SJCRH30 (cell line): Measurements from ENCODE around the gene FCN1. TPM values are rescaled to one million over a fixed set of nuclear protein-coding genes. Genes with fewer than 3 reads are reported as not detected.

Experiments used
- DNase-seq, 2 experiments: peaks; one replicate each; pipeline ENCODE4 v3.0.0-alpha.2; 2015 to 2020
- H3K27ac ChIP-seq: fragments of 250-450 bp; sonication (Bioruptor Pico); 2 replicates; pipeline ENCODE4 v1.5.1; 2020; ENCODE audit warnings: mild to moderate bottlenecking, moderate library complexity
- H3K27me3 ChIP-seq: fragments of 250-450 bp; sonication (Bioruptor Pico); 2 replicates; pipeline ENCODE4 v1.5.1; 2020; ENCODE audit warnings: mild to moderate bottlenecking, moderate library complexity
- H3K36me3 ChIP-seq: fragments of 250-450 bp; sonication (Bioruptor Pico); 2 replicates; pipeline ENCODE4 v1.5.1; 2020; ENCODE audit warnings: mild to moderate bottlenecking, moderate library complexity
- H3K4me1 ChIP-seq: fragments of 250-450 bp; sonication (Bioruptor Pico); 2 replicates; pipeline ENCODE4 v1.5.1; 2020; ENCODE audit warnings: mild to moderate bottlenecking, moderate library complexity
- H3K4me3 ChIP-seq: fragments of 250-450 bp; sonication (Bioruptor Pico); 2 replicates; pipeline ENCODE4 v1.5.1; 2020; ENCODE audit warnings: mild to moderate bottlenecking, moderate library complexity
- H3K9me3 ChIP-seq: fragments of 250-450 bp; sonication (Bioruptor Pico); replicated peaks from 2 replicates; pipeline ENCODE4 v1.5.1; 2020; ENCODE audit warnings: mild to moderate bottlenecking, moderate library complexity
- total RNA-seq: library from RNA; depleted of rRNA; stranded (reverse); fragments of >200 nt; shearing (Covaris generic); gene quantifications from 2 replicates; pipeline ENCODE4 v1.2.3, GENCODE V29; 2014

Gene FCN1
- total RNA-seq, 1 experiment from 2014 or later, result not detected

- Histone ChIP-seq H3K9me3 (peaks cover 7% of the 10 kb centered on the region), H3K27ac (no peak overlapping the region), H3K27me3 (no peaks in the 10 kb centered on the region), H3K36me3 (no peaks in the 10 kb centered on the region), H3K4me3 (no peak overlapping the region), H3K4me1 (peaks cover 23% of the 10 kb centered on the region)
- DNase-seq, result no peak
Observed at GRCh38 chr9:134890155-134890495, 27.6 kb downstream of the FCN1 start.

GRCh38 chr9:134889386-134890154, 28.1 kb downstream of the FCN1 start:
- no peaks in the 10 kb centered on the region for H3K36me3 ChIP-seq
- H3K9me3 ChIP-seq, result peaks cover 2% of the 10 kb centered on the region
- no peaks in the 10 kb centered on the region for H3K27me3 ChIP-seq
- H3K27ac ChIP-seq, result no peak overlapping the region
- DNase-seq, result peak in 1 of 2 experiments; percentile 24
- no peak overlapping the region for H3K4me3 ChIP-seq
- H3K4me1 ChIP-seq, result peaks cover 22% of the 10 kb centered on the region

- Histone ChIP-seq H3K27me3 (no peaks in the 10 kb centered on the region), H3K4me3 (no peak overlapping the region), H3K4me1 (peaks cover 22% of the 10 kb centered on the region), H3K9me3 (no peaks in the 10 kb centered on the region), H3K36me3 (no peaks in the 10 kb centered on the region), H3K27ac (peak overlapping the region; percentile 47)
- DNase-seq, result peak; percentile 85 to 93
Observed at GRCh38 chr9:134888603-134889190, 29.0 kb downstream of the FCN1 start.

GRCh38 chr9:134887686-134888602, 29.8 kb downstream of the FCN1 start:
- no peak for DNase-seq
- H3K27me3 ChIP-seq, result no peaks in the 10 kb centered on the region
- peaks cover 22% of the 10 kb centered on the region for H3K4me1 ChIP-seq
- no peak overlapping the region for H3K4me3 ChIP-seq
- H3K27ac ChIP-seq, result peak overlapping the region; percentile 47
- H3K36me3 ChIP-seq, result no peaks in the 10 kb centered on the region
- H3K9me3 ChIP-seq, result no peaks in the 10 kb centered on the region

- Histone ChIP-seq H3K9me3 (no peaks in the 10 kb centered on the region), H3K4me1 (peaks cover 22% of the 10 kb centered on the region), H3K36me3 (no peaks in the 10 kb centered on the region), H3K27me3 (no peaks in the 10 kb centered on the region), H3K4me3 (no peak overlapping the region), H3K27ac (no peak overlapping the region)
- DNase-seq, result no peak
Observed at GRCh38 chr9:134887219-134887618, 30.5 kb downstream of the FCN1 start.

- no peaks in the 10 kb centered on the region for H3K9me3 ChIP-seq
- no peaks in the 10 kb centered on the region for H3K27me3 ChIP-seq
- H3K4me1 ChIP-seq, result peaks cover 22% of the 10 kb centered on the region
- H3K4me3 ChIP-seq, result no peak overlapping the region
- DNase-seq, result no peak
- H3K27ac ChIP-seq, result no peak overlapping the region
- no peaks in the 10 kb centered on the region for H3K36me3 ChIP-seq
Observed at GRCh38 chr9:134886413-134886913, 31.2 kb downstream of the FCN1 start.

GRCh38 chr9:134885679-134886412, 31.9 kb downstream of the FCN1 start:
- no peak for DNase-seq
- Histone ChIP-seq H3K4me1 (peaks cover 22% of the 10 kb centered on the region), H3K36me3 (no peaks in the 10 kb centered on the region), H3K27me3 (no peaks in the 10 kb centered on the region), H3K9me3 (no peaks in the 10 kb centered on the region), H3K4me3 (no peak overlapping the region), H3K27ac (no peak overlapping the region)

GRCh38 chr9:134885001-134885678, 32.6 kb downstream of the FCN1 start:
- Histone ChIP-seq H3K27ac (no peak overlapping the region), H3K4me1 (peaks cover 20% of the 10 kb centered on the region), H3K36me3 (no peaks in the 10 kb centered on the region), H3K4me3 (no peak overlapping the region), H3K27me3 (peaks cover 2% of the 10 kb centered on the region; the same call in 1 of the 2 replicates), H3K9me3 (no peaks in the 10 kb centered on the region)
- no peak for DNase-seq

- Histone ChIP-seq H3K36me3 (no peaks in the 10 kb centered on the region), H3K9me3 (no peaks in the 10 kb centered on the region), H3K4me1 (peaks cover 13% of the 10 kb centered on the region), H3K27ac (no peak overlapping the region), H3K4me3 (no peak overlapping the region), H3K27me3 (peaks cover 4% of the 10 kb centered on the region; the same call in 1 of the 2 replicates)
- no peak for DNase-seq
Observed at GRCh38 chr9:134884492-134884891, 33.2 kb downstream of the FCN1 start.

- peaks cover 7% of the 10 kb centered on the region; the same call in 1 of the 2 replicates for H3K27me3 ChIP-seq
- no peak for DNase-seq
- H3K27ac ChIP-seq, result no peak overlapping the region
- peaks cover under 1% of the 10 kb centered on the region; the same call in 1 of the 2 replicates for H3K4me1 ChIP-seq
- H3K9me3 ChIP-seq, result no peaks in the 10 kb centered on the region
- no peaks in the 10 kb centered on the region for H3K36me3 ChIP-seq
- H3K4me3 ChIP-seq, result no peak overlapping the region
Observed at GRCh38 chr9:134883040-134883782, 34.5 kb downstream of the FCN1 start.

- no peak overlapping the region for H3K27ac ChIP-seq
- no peak for DNase-seq
- no peaks in the 10 kb centered on the region for H3K4me1 ChIP-seq
- no peaks in the 10 kb centered on the region for H3K36me3 ChIP-seq
- H3K4me3 ChIP-seq, result no peak overlapping the region
- H3K27me3 ChIP-seq, result peaks cover 13% of the 10 kb centered on the region; the same call in 1 of the 2 replicates
- no peaks in the 10 kb centered on the region for H3K9me3 ChIP-seq
Observed at GRCh38 chr9:134882204-134882785, 35.4 kb downstream of the FCN1 start.

- H3K27me3 ChIP-seq, result peaks cover 15% of the 10 kb centered on the region; the same call in 1 of the 2 replicates
- H3K27ac ChIP-seq, result no peak overlapping the region
- H3K36me3 ChIP-seq, result no peaks in the 10 kb centered on the region
- no peaks in the 10 kb centered on the region for H3K9me3 ChIP-seq
- H3K4me3 ChIP-seq, result no peak overlapping the region
- DNase-seq, result no peak
- no peaks in the 10 kb centered on the region for H3K4me1 ChIP-seq
Observed at GRCh38 chr9:134881313-134881670, 36.4 kb downstream of the FCN1 start.
